Ovary (tissue), 3 donors: ENCODE results near the gene IL1R2.

Experiments
- CTCF ChIP-seq, 3 donors: fragments of 450-650 bp in 2 of 3; fragments of 200-600 bp in 1 of 3; IDR thresholded peaks; one replicate each; pipeline versions ENCODE4 v1.5.1 to v1.8.0; 2016 to 2022; ENCODE audit warnings: antibody characterized with exemption in 3 of 3, mild to moderate bottlenecking in 1 of 3
- EP300 ChIP-seq: sonication (generic); formaldehyde crosslinking; IDR thresholded peaks from one replicate; pipeline ENCODE4 v1.6.1; 2017; ENCODE audit warnings: antibody characterized with exemption
- POLR2A ChIP-seq: fragments of 450-650 bp; IDR thresholded peaks from one replicate; pipeline ENCODE4 v1.6.1; 2017; ENCODE audit warnings: antibody characterized with exemption, mild to moderate bottlenecking, moderate library complexity
- donor health status: DM: no; HTN: no; CAD: no.

GRCh38 chr2:102029952-102030351, 38.2 kb downstream of the IL1R2 start:
- TF ChIP-seq CTCF (IDR thresholded peaks at IDR 0.05) (no peak), EP300 (no peak), POLR2A (no peak)
